ENCODE measurements around the gene TASOR2.

GRCh38 chr10:5655121-5655520 lies 29.5 kb upstream of the TASOR2 start:
- no peak for TF ChIP-seq CTCF (IDR thresholded peaks at IDR 0.05; ENCODE audit: low read depth, low read length, poor library complexity, severe bottlenecking)
- no peak for TF ChIP-seq EZH2phosphoT487 (IDR thresholded peaks at IDR 0.05; ENCODE audit: borderline replicate concordance, low read length)
